ENCODE results near the gene BNC2.

GRCh38 chr9:16618524-16618923 is 251.9 kb downstream of the BNC2 start:
- TF ChIP-seq CTCF (IDR thresholded peaks at IDR 0.05; ENCODE audit: low read length) (no peak), EZH2 (IDR thresholded peaks at IDR 0.05; ENCODE audit: borderline replicate concordance, low read length) (no peak)
